H1 (cell line): ENCODE data around the gene CTXN1. TPM values are rescaled to one million over a fixed set of nuclear protein-coding genes. Genes with fewer than 3 reads are reported as not detected.

Experiments
- CTCF ChIA-PET: fragments of 300-600 bp; sonication (Branson Sonifier 250); formaldehyde crosslinking; loops from one replicate; lab custom pipeline; 2021; ENCODE audit not compliant: partially characterized antibody; lab: Charles Lee
- POLR2A ChIA-PET: fragments of 300-600 bp; sonication (Branson Sonifier 250); formaldehyde crosslinking; loops from one replicate; lab custom pipeline; 2021; ENCODE audit warnings: inconsistent platforms; ENCODE audit not compliant: partially characterized antibody; lab: Charles Lee
- DNase-seq, 2 experiments: peaks; one replicate each; pipeline versions ENCODE4 v3.0.0 to v3.0.0-alpha.2; 2010 to 2022; ENCODE audit warnings: low spot score in 2 of 2, low read depth in 1 of 2, mixed read lengths in 1 of 2
- FAIRE-seq: peaks from 2 replicates; lab custom pipeline; 2011; peaks lifted over from hg19 to GRCh38; lab: Jason Lieb, UNC
- H2AFZ ChIP-seq: 2 replicates; pipeline ENCODE4 v1.8.1; 2012; ENCODE audit warnings: low read length, inconsistent platforms
- H2AK5ac ChIP-seq: 2 replicates; pipeline ENCODE4 v1.6.1; 2013; ENCODE audit warnings: low read depth, low read length
- H2BK120ac ChIP-seq: replicated peaks from 2 replicates; pipeline ENCODE3; 2013; ENCODE audit warnings: low read depth, low read length, inconsistent platforms
- H2BK12ac ChIP-seq: 2 replicates; pipeline ENCODE4 v1.6.1; 2013; ENCODE audit warnings: low read depth, low read length
- H2BK15ac ChIP-seq: 2 replicates; pipeline ENCODE4 v1.6.1; 2013; ENCODE audit warnings: low read length
- H2BK20ac ChIP-seq: 2 replicates; pipeline ENCODE4 v1.6.1; 2013; ENCODE audit warnings: low read length
- H2BK5ac ChIP-seq: 2 replicates; pipeline ENCODE4 v1.6.1; 2013; ENCODE audit warnings: low read depth, low read length
- H3K14ac ChIP-seq: 2 replicates; pipeline ENCODE4 v1.6.1; 2013; ENCODE audit warnings: inconsistent platforms; ENCODE audit not compliant: insufficient read length
- H3K18ac ChIP-seq: 2 replicates; pipeline ENCODE4 v1.6.1; 2013; ENCODE audit warnings: low read length; ENCODE audit errors: extremely low read depth
- H3K23ac ChIP-seq: 2 replicates; pipeline ENCODE4 v1.6.1; 2013; ENCODE audit warnings: inconsistent platforms; ENCODE audit not compliant: insufficient read length
- H3K23me2 ChIP-seq: 2 replicates; pipeline ENCODE4 v1.6.1; 2013; ENCODE audit warnings: low read depth, low read length
- H3K27ac ChIP-seq: 2 replicates; pipeline ENCODE4 v1.6.1; 2011; ENCODE audit warnings: low read depth, low read length, inconsistent platforms
- H3K27me3 ChIP-seq, 4 experiments: replicated peaks in 1 of 4; 1 replicate in 1 of 4; 2 replicates in 3 of 4; pipeline versions ENCODE4 v1.6.1 to v1.8.1; 2011 to 2013; ENCODE audit warnings: low read length in 3 of 4, mild to moderate bottlenecking in 3 of 4, inconsistent platforms in 2 of 4, mixed read lengths in 2 of 4, moderate library complexity in 1 of 4; ENCODE audit not compliant: control insufficient read depth in 3 of 4, insufficient read depth in 3 of 4; ENCODE audit errors: extremely low read depth in 1 of 4
- H3K36me3 ChIP-seq, 4 experiments: 2 replicates each; pipeline versions ENCODE4 v1.6.1 to v1.8.1; 2011 to 2013; ENCODE audit warnings: mild to moderate bottlenecking in 4 of 4, low read length in 3 of 4, moderate library complexity in 2 of 4, control low read depth in 1 of 4, inconsistent platforms in 1 of 4; ENCODE audit not compliant: insufficient read depth in 4 of 4, control insufficient read depth in 2 of 4
- H3K4ac ChIP-seq: replicated peaks from 2 replicates; pipeline ENCODE3; 2013; ENCODE audit warnings: low read length, low read depth, mixed read lengths, inconsistent platforms; ENCODE audit not compliant: insufficient read length
- H3K4me1 ChIP-seq, 4 experiments: replicated peaks in 1 of 4; 1 replicate in 1 of 4; 2 replicates in 3 of 4; pipeline versions ENCODE4 v1.6.1 to v1.8.1; 2011 to 2013; ENCODE audit warnings: low read length in 3 of 4, inconsistent platforms in 2 of 4, mixed read lengths in 1 of 4; ENCODE audit not compliant: insufficient read depth in 4 of 4, control insufficient read depth in 3 of 4
- H3K4me2 ChIP-seq, 2 experiments: 2 replicates each; pipeline versions ENCODE4 v1.6.1 to v1.8.1; 2011 to 2013; ENCODE audit warnings: low read depth in 2 of 2, low read length in 2 of 2, control low read depth in 1 of 2, inconsistent platforms in 1 of 2, mild to moderate bottlenecking in 1 of 2; ENCODE audit not compliant: insufficient read depth in 1 of 2
- H3K4me3 ChIP-seq, 4 experiments: fragments of 200-600, 300-600 bp in 1 of 4; sonication (generic), shearing (Covaris generic), sonication (Bioruptor Twin) in 1 of 4; 2 replicates each; pipeline versions ENCODE4 v1.5.1 to v1.8.1; 2011 to 2016; ENCODE audit warnings: low read length in 4 of 4, low read depth in 3 of 4, control low read depth in 2 of 4, inconsistent platforms in 2 of 4, mild to moderate bottlenecking in 2 of 4, mixed read lengths in 1 of 4, moderate library complexity in 1 of 4; ENCODE audit not compliant: insufficient read depth in 2 of 4; ENCODE audit errors: extremely low read depth in 1 of 4
- H3K56ac ChIP-seq: replicated peaks from 2 replicates; pipeline ENCODE3; 2013; ENCODE audit warnings: low read depth, mild to moderate bottlenecking, mixed read lengths, low read length, inconsistent platforms; ENCODE audit not compliant: insufficient read length
- H3K79me1 ChIP-seq: 2 replicates; pipeline ENCODE4 v1.6.1; 2013; ENCODE audit warnings: low read depth, low read length, control low read depth
- H3K79me2 ChIP-seq, 2 experiments: 2 replicates each; pipeline versions ENCODE4 v1.6.1 to v1.8.1; 2012 to 2013; ENCODE audit warnings: low read length in 2 of 2, mild to moderate bottlenecking in 2 of 2, inconsistent platforms in 1 of 2; ENCODE audit not compliant: insufficient read depth in 2 of 2, control insufficient read depth in 1 of 2
- H3K9ac ChIP-seq, 4 experiments: replicated peaks in 1 of 4; 1 replicate in 1 of 4; 2 replicates in 3 of 4; pipeline versions ENCODE4 v1.6.1 to v1.8.1; 2011 to 2013; ENCODE audit warnings: low read depth in 3 of 4, low read length in 3 of 4, control low read depth in 2 of 4, mild to moderate bottlenecking in 2 of 4, moderate library complexity in 2 of 4, inconsistent platforms in 1 of 4; ENCODE audit errors: extremely low read depth in 1 of 4
- H3K9me3 ChIP-seq, 2 experiments: 2 replicates each; pipeline versions ENCODE4 v1.6.1 to v1.8.1; 2012 to 2013; ENCODE audit warnings: mild to moderate bottlenecking in 2 of 2, moderate library complexity in 2 of 2, control low read depth in 1 of 2, inconsistent platforms in 1 of 2, low read depth in 1 of 2, low read length in 1 of 2, mixed read lengths in 1 of 2; ENCODE audit not compliant: insufficient read depth in 2 of 2
- H4K20me1 ChIP-seq, 2 experiments: replicated peaks in 1 of 2; 2 replicates each; pipeline versions ENCODE3 to v1.8.1; 2011 to 2013; ENCODE audit warnings: inconsistent platforms in 2 of 2, low read length in 2 of 2, mild to moderate bottlenecking in 1 of 2; ENCODE audit not compliant: insufficient read depth in 2 of 2, control insufficient read depth in 1 of 2
- H4K5ac ChIP-seq: 2 replicates; pipeline ENCODE4 v1.6.1; 2013; ENCODE audit warnings: low read length, low read depth, mixed read lengths, inconsistent platforms; ENCODE audit not compliant: insufficient read length
- H4K8ac ChIP-seq: 2 replicates; pipeline ENCODE4 v1.8.0; 2013; ENCODE audit warnings: mild to moderate bottlenecking, moderate library complexity, low read length, inconsistent platforms; ENCODE audit not compliant: insufficient read depth; ENCODE audit errors: extremely low read depth
- H4K91ac ChIP-seq: replicated peaks from 2 replicates; pipeline ENCODE3; 2013; ENCODE audit warnings: low read length, mixed read lengths, inconsistent platforms; ENCODE audit not compliant: insufficient read length
- CREB1 ChIP-seq: IDR thresholded peaks from 2 replicates; pipeline ENCODE4 v1.6.1; 2012; ENCODE audit warnings: inconsistent platforms
- JUN ChIP-seq: IDR thresholded peaks from 2 replicates; pipeline ENCODE4 v1.6.1; 2011; ENCODE audit warnings: low read depth, mild to moderate bottlenecking, improper control_type of control experiment, low read length
- KDM4A ChIP-seq: IDR thresholded peaks from one replicate; pipeline ENCODE4 v1.7.1; 2012; ENCODE audit warnings: low read depth, mild to moderate bottlenecking, moderate library complexity, low read length, inconsistent platforms; ENCODE audit not compliant: severe bottlenecking
- PHF8 ChIP-seq: fragments of 200-600 bp; sonication (generic); conservative IDR thresholded peaks from 2 replicates; pipeline ENCODE4 v1.7.1; 2012; ENCODE audit warnings: low read depth, mild to moderate bottlenecking, inconsistent platforms, low read length, moderate library complexity
- RAD21 ChIP-seq, 2 experiments: IDR thresholded peaks in 1 of 2; conservative IDR thresholded peaks in 1 of 2; 2 replicates each; pipeline ENCODE4 v1.6.1; 2011; ENCODE audit warnings: low read depth in 2 of 2, low read length in 2 of 2, improper control_type of control experiment in 1 of 2, inconsistent platforms in 1 of 2, mild to moderate bottlenecking in 1 of 2, moderate library complexity in 1 of 2
- SIX5 ChIP-seq: IDR thresholded peaks from 2 replicates; pipeline ENCODE4 v1.6.1; 2011; ENCODE audit warnings: mild to moderate bottlenecking, low read depth, low read length
- SP4 ChIP-seq: IDR thresholded peaks from 2 replicates; pipeline ENCODE4 v1.6.1; 2012; ENCODE audit warnings: low read length, inconsistent platforms
- TBP ChIP-seq: IDR thresholded peaks from 2 replicates; pipeline ENCODE4 v1.6.1; 2011; ENCODE audit warnings: low read depth, low read length, improper control_type of control experiment
- WGBS, 2 experiments: shearing (Covaris generic) in 1 of 2; methylation state at CpG; one replicate each; pipeline versions ENCODE4 v1.1.6 to v1.1.7; 2013 to 2015; ENCODE audit warnings: low lambda C conversion rate in 2 of 2, mixed read lengths in 2 of 2, inconsistent platforms in 1 of 2, low coverage in 1 of 2, missing lambda C conversion rate in 1 of 2; ENCODE audit not compliant: insufficient replicate concordance in 2 of 2, insufficient coverage in 1 of 2, insufficient read length in 1 of 2; ENCODE audit errors: extremely low coverage in 1 of 2, missing lambda C conversion rate in 1 of 2; 5-methylcytosine and 5-hydroxymethylcytosine counted together
- polyA plus RNA-seq, 7 experiments: library from polyadenylated mRNA; depleted of rRNA in 3 of 7; stranded (reverse) in 5 of 7; unstranded in 2 of 7; fragments of >200 nt in 5 of 7; fragments of 200-250 nt in 2 of 7; gene quantifications; 1 replicate in 5 of 7; 2 replicates in 1 of 7; 4 replicates in 1 of 7; pipeline versions ENCODE4 v1.2.1 to v1.2.3, GENCODE V29; 2011 to 2013; ENCODE audit warnings: missing spikeins in 2 of 7, mixed read lengths in 2 of 7
- total RNA-seq: library from RNA; stranded (reverse); fragmentation: NEBNext Ultra II Directional; extraction: Animal tissue kit (Norgen Biotek cat#: 25700); gene quantifications from 2 replicates; pipeline ENCODE4 v1.2.1, GENCODE V29; 2021
- TF ChIP-seq, protein P1 (sequence below): IDR thresholded peaks from 2 replicates; pipeline ENCODE4 v1.6.1; 2012; ENCODE audit warnings: inconsistent platforms
- TF ChIP-seq, protein P2 (sequence below): IDR thresholded peaks from 2 replicates; pipeline ENCODE4 v1.6.1; 2012; ENCODE audit warnings: inconsistent platforms

The CTXN1 gene
- total and polyA plus RNA-seq, 2 of the 8 experiments (the other 6 are each of a cell fraction or from before 2014, with no cell fraction given), result 16.4 to 58.0 TPM

DNA sequence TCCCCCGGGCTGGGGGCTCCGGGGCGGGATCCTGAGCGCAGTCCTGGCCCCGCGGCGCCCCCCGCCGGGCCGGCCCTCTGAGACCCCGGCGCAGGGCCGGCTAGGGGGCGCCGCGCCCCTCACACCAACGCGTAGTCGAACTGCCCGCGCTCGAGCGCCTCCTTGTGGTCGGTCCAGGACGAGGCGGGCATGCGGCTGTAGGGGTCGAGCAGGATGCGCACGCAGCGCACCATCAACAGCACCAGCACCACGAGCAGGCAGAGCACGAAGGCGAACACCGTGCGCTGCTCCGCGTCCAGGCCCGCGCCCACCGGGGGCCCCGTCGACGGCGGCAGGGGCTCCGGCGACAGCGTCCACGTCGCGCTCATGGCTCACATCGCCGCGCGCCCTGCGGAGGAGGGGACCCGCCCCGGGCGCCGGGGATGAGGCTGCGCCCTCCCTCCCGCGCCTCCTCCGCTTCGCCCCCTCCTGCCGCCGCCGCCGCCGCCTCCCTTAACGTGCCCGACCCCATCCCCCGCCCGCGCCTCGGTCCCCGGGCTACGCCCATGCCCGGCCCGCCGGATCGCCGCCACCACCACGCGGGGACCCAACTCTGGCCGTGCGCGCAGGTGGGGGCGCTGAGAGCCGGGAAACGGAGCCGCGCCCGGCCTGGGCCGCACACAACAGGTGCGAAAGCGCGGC lies 624 bp downstream of the CTXN1 start:
- H4K5ac ChIP-seq, result no peak overlapping the region
- no peak overlapping the region for H3K23ac ChIP-seq
- no peak overlapping the region for H2BK15ac ChIP-seq
- POLR2A ChIA-PET, result interaction anchor here (6.0 kb wide), 1 partner anchor 16 kb away, joined by 52 read pairs; the partner anchor contains the start of gene TIMM44
- no peak overlapping the region for H2BK120ac ChIP-seq
- H3K14ac ChIP-seq, result no peak overlapping the region
- H4K8ac ChIP-seq, result peak overlapping the region; percentile 83; the same call in 1 of the 2 replicates
- no peaks in the 10 kb centered on the region for H3K79me1 ChIP-seq
- H2AK5ac ChIP-seq, result no peak overlapping the region
- DNase-seq (peak; percentile 79 to 99), FAIRE-seq (no peak)
- peak overlapping the region in 2 of 4 experiments; percentile 21 to 52; a peak in 2 of 7 replicates for H3K9ac ChIP-seq
- peak overlapping the region; percentile 4 to 78 for H3K4me2 ChIP-seq
- H2BK20ac ChIP-seq, result no peak overlapping the region
- H3K23me2 ChIP-seq, result peaks cover 9% of the 10 kb centered on the region
- H3K27ac ChIP-seq, result no peak overlapping the region
- no peak overlapping the region for H3K18ac ChIP-seq
- no peaks in the 10 kb centered on the region for H3K27me3 ChIP-seq
- no peak overlapping the region for H2BK12ac ChIP-seq
- no peak overlapping the region for H3K56ac ChIP-seq
- H3K79me2 ChIP-seq, result no peaks in the 10 kb centered on the region
- peak overlapping the region; percentile 74 for H4K91ac ChIP-seq
- H2BK5ac ChIP-seq, result no peak overlapping the region
- no peak overlapping the region for H2AFZ ChIP-seq
- peak overlapping the region; percentile 35 to 66 (median 39); a peak in 6 of 8 replicates for H3K4me3 ChIP-seq
- H3K9me3 ChIP-seq, result no peaks in the 10 kb centered on the region
- peaks cover 0 to 3% (median under 1%) of the 10 kb centered on the region in 4 experiments; a peak in 4 of 8 replicates for H3K36me3 ChIP-seq
- CTCF ChIA-PET, result interaction anchor here (0.7 kb wide), 1 partner anchor 88 kb away, joined by 3 read pairs; no protein-coding TSS in a partner anchor
- peaks cover 13 to 24% of the 10 kb centered on the region in 2 experiments for H4K20me1 ChIP-seq
- H3K4ac ChIP-seq, result no peak overlapping the region
- peaks cover 0 to 13% (median 6%) of the 10 kb centered on the region in 4 experiments; a peak in 5 of 7 replicates for H3K4me1 ChIP-seq
- WGBS, 2 experiments, result 3% methylated on average over 54 of the region's 98 CpGs; no CpG with 5 or more reads in 1 of the 2 experiments
- TF ChIP-seq CREB1 (peak; percentile 70), KDM4A (peak; percentile 79), SP4 (no peak), SIX5 (no peak), PHF8 (peak; percentile 51), JUN (0 out of 2 replicates have a peak, but pooled peaks have one; percentile 4), TBP (peak; percentile 50; the same call in 1 of the 2 replicates), RAD21 (IDR thresholded peaks at IDR 0.05 in 1 of 2, conservative IDR thresholded peaks at IDR 0.05 in 1 of 2; ENCODE audit: low read depth in 2 of 2, low read length in 2 of 2) (peak; percentile 60 to 75)
- TF ChIP-seq, protein P1, sequence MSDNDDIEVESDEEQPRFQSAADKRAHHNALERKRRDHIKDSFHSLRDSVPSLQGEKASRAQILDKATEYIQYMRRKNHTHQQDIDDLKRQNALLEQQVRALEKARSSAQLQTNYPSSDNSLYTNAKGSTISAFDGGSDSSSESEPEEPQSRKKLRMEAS, result peak; percentile 99
- TF ChIP-seq, protein P2, sequence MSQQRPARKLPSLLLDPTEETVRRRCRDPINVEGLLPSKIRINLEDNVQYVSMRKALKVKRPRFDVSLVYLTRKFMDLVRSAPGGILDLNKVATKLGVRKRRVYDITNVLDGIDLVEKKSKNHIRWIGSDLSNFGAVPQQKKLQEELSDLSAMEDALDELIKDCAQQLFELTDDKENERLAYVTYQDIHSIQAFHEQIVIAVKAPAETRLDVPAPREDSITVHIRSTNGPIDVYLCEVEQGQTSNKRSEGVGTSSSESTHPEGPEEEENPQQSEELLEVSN, result peak; percentile 97
